CD4-positive, alpha-beta T cell (primary cell): Measurements from ENCODE around the gene CEP131. TPM values are rescaled to one million over a fixed set of nuclear protein-coding genes. Genes with fewer than 3 reads are reported as not detected.

Experiments used
- ATAC-seq: fragments of 200-7000 bp; cut with Tn5 transposase; one replicate; pipeline ENCODE4 v1.10.0; 2022; ENCODE audit warnings: mild to moderate bottlenecking; ENCODE audit not compliant: poor library complexity
- CTCF ChIA-PET: fragments of 350-600 bp; sonication (Branson Sonifier 250); formaldehyde crosslinking; loops from one replicate; lab custom pipeline; 2021; ENCODE audit warnings: antibody characterized with exemption, inconsistent platforms; lab: Charles Lee
- POLR2A ChIA-PET: fragments of 350-600 bp; sonication (Branson Sonifier 250); formaldehyde crosslinking; loops from one replicate; lab custom pipeline; 2021; ENCODE audit warnings: antibody characterized with exemption, inconsistent platforms; lab: Charles Lee
- DNase-seq, 14 experiments: peaks; one replicate each; pipeline ENCODE4 v3.0.0-alpha.2; 2013 to 2020; ENCODE audit warnings: mixed read lengths in 2 of 14
- H3K27ac ChIP-seq, 2 donors: one replicate each; pipeline versions ENCODE4 v1.5.1 to v1.7.0; 2013; ENCODE audit warnings: low read length in 2 of 2, low read depth in 1 of 2, mild to moderate bottlenecking in 1 of 2
- H3K27me3 ChIP-seq, 2 experiments: 1 replicate in 1 of 2; 2 replicates in 1 of 2; pipeline versions ENCODE4 v1.6.1 to v1.7.0; 2013; ENCODE audit warnings: low read length in 2 of 2, control low read depth in 1 of 2, mild to moderate bottlenecking in 1 of 2, moderate library complexity in 1 of 2; ENCODE audit not compliant: insufficient read depth in 2 of 2, control insufficient read depth in 1 of 2
- H3K36me3 ChIP-seq: one replicate; pipeline ENCODE4 v1.6.1; 2013; ENCODE audit warnings: low read length, control low read depth; ENCODE audit not compliant: insufficient read depth
- H3K4me1 ChIP-seq: one replicate; pipeline ENCODE4 v1.6.1; 2013; ENCODE audit warnings: low read length, control low read depth; ENCODE audit not compliant: insufficient read depth
- H3K4me3 ChIP-seq: one replicate; pipeline ENCODE4 v1.5.1; 2013; ENCODE audit warnings: mild to moderate bottlenecking, low read length, moderate library complexity
- H3K9me3 ChIP-seq, 2 experiments: 1 replicate in 1 of 2; 2 replicates in 1 of 2; pipeline versions ENCODE4 v1.6.1 to v1.7.0; 2013; ENCODE audit warnings: low read length in 2 of 2, mild to moderate bottlenecking in 2 of 2, control low read depth in 1 of 2, moderate library complexity in 1 of 2; ENCODE audit not compliant: control insufficient read depth in 1 of 2, insufficient read depth in 1 of 2
- H3K27ac Mint-ChIP-seq: one replicate; pipeline ENCODE4 v1.8.0; 2020; ENCODE audit warnings: mixed read lengths
- H3K27me3 Mint-ChIP-seq: one replicate; pipeline ENCODE4 v1.8.0; 2021; ENCODE audit warnings: mixed read lengths
- H3K36me3 Mint-ChIP-seq: one replicate; pipeline ENCODE4 v1.8.0; 2021; ENCODE audit warnings: low read depth, mixed read lengths
- H3K4me1 Mint-ChIP-seq: one replicate; pipeline ENCODE4 v1.8.0; 2021; ENCODE audit warnings: low read depth, mixed read lengths
- H3K4me3 Mint-ChIP-seq: one replicate; pipeline ENCODE4 v1.8.0; 2020; ENCODE audit warnings: mild to moderate bottlenecking, mixed read lengths
- H3K9me3 Mint-ChIP-seq: one replicate; pipeline ENCODE4 v1.8.0; 2020; ENCODE audit warnings: mixed read lengths
- CTCF ChIP-seq: fragments of 200-600 bp; IDR thresholded peaks from one replicate; pipeline ENCODE4 v1.8.0; 2022; ENCODE audit warnings: antibody characterized with exemption, mild to moderate bottlenecking
- intact Hi-C, 2 experiments: fragments of 100-400 bp; cut with DNase I in 1 of 2; cut with micrococcal nuclease in 1 of 2; formaldehyde crosslinking; loops; one replicate each; pipeline versions ENCODE4 v1.15.1 to v1.9.0; 2023 to 2025; cut with DNase I, micrococcal nuclease
- total RNA-seq, 174 experiments: library from RNA in 2 of 174; stranded (reverse) in 2 of 174; gene quantifications; one replicate each; pipeline ENCODE4 v1.2.3 and lab custom pipeline; 2021 to 2026

Gene CEP131
- total RNA-seq, 2 experiments from 2014 or later: 11.2 to 12.3 TPM

DNA sequence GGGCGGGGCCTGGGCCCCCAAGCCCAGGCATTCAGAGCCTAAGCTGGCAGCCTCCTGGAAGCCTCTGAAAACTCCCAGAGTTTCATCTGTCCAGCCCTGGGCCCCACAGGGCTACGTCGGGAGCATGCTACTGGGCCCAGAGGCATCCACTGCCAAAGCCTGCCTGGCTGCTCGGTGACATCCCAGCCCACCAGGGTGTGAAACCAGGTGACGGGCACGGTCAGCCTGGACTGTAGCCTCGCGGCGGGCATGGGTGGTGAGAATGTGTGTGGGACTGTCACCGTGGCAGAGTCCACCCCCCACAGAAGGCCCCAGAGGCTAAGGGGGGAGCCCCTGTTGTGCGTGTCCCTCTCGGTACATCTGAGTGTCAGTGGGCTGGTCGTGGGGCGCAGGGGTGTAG lies 31.1 kb downstream of the CEP131 start:
- Mint-ChIP-seq H3K27ac (no peak overlapping the region), H3K27me3 (no peaks in the 10 kb centered on the region), H3K4me3 (no peak overlapping the region), H3K36me3 (peaks cover 4% of the 10 kb centered on the region), H3K9me3 (no peaks in the 10 kb centered on the region), H3K4me1 (no peaks in the 10 kb centered on the region)
- no peak for ATAC-seq
- ChIA-PET CTCF (no interaction called here), POLR2A (no interaction called here)
- H3K4me1 ChIP-seq: no peaks in the 10 kb centered on the region
- no peak for DNase-seq
- H3K27me3 ChIP-seq: no peaks in the 10 kb centered on the region
- H3K27ac ChIP-seq: no peak overlapping the region
- intact Hi-C loops: no loop called here
- H3K36me3 ChIP-seq: no peaks in the 10 kb centered on the region
- H3K4me3 ChIP-seq: no peak overlapping the region
- no peak for TF ChIP-seq CTCF
- H3K9me3 ChIP-seq: no peaks in the 10 kb centered on the region

DNA sequence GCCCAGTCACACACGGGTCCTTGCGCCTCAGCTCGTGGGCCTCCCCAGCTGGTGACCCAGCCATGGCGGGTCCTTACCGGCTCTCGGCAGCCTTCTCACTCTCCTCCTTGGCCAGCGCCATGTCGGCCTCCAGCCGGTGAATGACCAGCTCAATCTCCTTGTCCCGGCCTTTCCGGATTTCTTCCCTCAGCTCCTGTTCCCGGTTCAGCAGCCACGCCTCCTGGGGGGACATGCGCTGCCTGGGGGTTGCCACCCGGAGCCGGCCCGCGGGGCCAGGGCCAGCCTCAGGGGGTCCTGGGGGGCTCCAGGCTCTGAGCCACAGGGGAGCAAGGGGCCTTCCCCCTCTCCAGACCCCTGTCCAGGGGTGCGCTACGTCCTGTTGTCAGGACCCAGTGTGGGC lies 31.6 kb downstream of the CEP131 start:
- Histone ChIP-seq H3K27ac (no peak overlapping the region), H3K4me1 (no peaks in the 10 kb centered on the region), H3K9me3 (no peaks in the 10 kb centered on the region), H3K27me3 (no peaks in the 10 kb centered on the region), H3K4me3 (no peak overlapping the region), H3K36me3 (no peaks in the 10 kb centered on the region)
- peaks cover 4% of the 10 kb centered on the region for H3K36me3 Mint-ChIP-seq
- no peaks in the 10 kb centered on the region for H3K9me3 Mint-ChIP-seq
- no peaks in the 10 kb centered on the region for H3K27me3 Mint-ChIP-seq
- no peak for ATAC-seq
- DNase-seq: no peak
- TF ChIP-seq CTCF: no peak
- H3K4me1 Mint-ChIP-seq: no peaks in the 10 kb centered on the region
- no peak overlapping the region for H3K4me3 Mint-ChIP-seq
- ChIA-PET CTCF (no interaction called here), POLR2A (no interaction called here)
- no peak overlapping the region for H3K27ac Mint-ChIP-seq
- intact Hi-C loops: no loop called here

GRCh38 chr17:81190591-81190990 lies 32.2 kb downstream of the CEP131 start:
- H3K4me1 Mint-ChIP-seq: no peaks in the 10 kb centered on the region
- H3K4me3 Mint-ChIP-seq: no peak overlapping the region
- Histone ChIP-seq H3K4me3 (no peak overlapping the region), H3K9me3 (no peaks in the 10 kb centered on the region), H3K36me3 (no peaks in the 10 kb centered on the region), H3K4me1 (no peaks in the 10 kb centered on the region), H3K27ac (no peak overlapping the region), H3K27me3 (no peaks in the 10 kb centered on the region)
- H3K27ac Mint-ChIP-seq: no peak overlapping the region
- CTCF ChIA-PET: no interaction called here
- ATAC-seq (no peak), DNase-seq (no peak)
- H3K27me3 Mint-ChIP-seq: no peaks in the 10 kb centered on the region
- no peaks in the 10 kb centered on the region for H3K9me3 Mint-ChIP-seq
- peaks cover 4% of the 10 kb centered on the region for H3K36me3 Mint-ChIP-seq
- intact Hi-C loops: no loop called here
- no peak for TF ChIP-seq CTCF
- POLR2A ChIA-PET: no interaction called here
